Left ventricle myocardium inferior (tissue), 1 donor: Measurements from ENCODE around the gene SNN. TPM values are rescaled to one million over a fixed set of nuclear protein-coding genes. Genes with fewer than 3 reads are reported as not detected.

Experiments
- DNase-seq: peaks from one replicate; pipeline ENCODE4 v3.0.0-alpha.2; 2020
- H3K27ac ChIP-seq: fragments of 200-600 bp; replicated peaks from 2 replicates; pipeline ENCODE4 v1.8.0; 2021
- H3K27me3 ChIP-seq: fragments of 200-600 bp; 2 replicates; pipeline ENCODE4 v1.8.0; 2021; ENCODE audit warnings: low read depth
- H3K36me3 ChIP-seq: fragments of 200-600 bp; 2 replicates; pipeline ENCODE4 v1.8.0; 2021
- H3K4me1 ChIP-seq: fragments of 200-600 bp; 2 replicates; pipeline ENCODE4 v1.8.0; 2021
- H3K4me3 ChIP-seq: fragments of 200-600 bp; 2 replicates; pipeline ENCODE4 v1.8.0; 2021; ENCODE audit warnings: mild to moderate bottlenecking, moderate library complexity
- H3K9me3 ChIP-seq: fragments of 200-600 bp; replicated peaks from 2 replicates; pipeline ENCODE4 v1.8.0; 2021
- CTCF ChIP-seq: fragments of 200-600 bp; IDR thresholded peaks from 2 replicates; pipeline ENCODE4 v1.8.0; 2021; ENCODE audit warnings: antibody characterized with exemption, mild to moderate bottlenecking, borderline replicate concordance
- intact Hi-C: fragments of 100-400 bp; cut with micrococcal nuclease; formaldehyde crosslinking; loops from one replicate; pipeline ENCODE4 v1.11.0; 2022
- total RNA-seq: library from RNA; stranded (reverse); fragmentation: NEBNext Ultra II Directional; extraction: Animal tissue kit (Norgen Biotek cat#: 25700); gene quantifications from one replicate; pipeline ENCODE4 v1.2.1, GENCODE V29; 2021
- donor health status: DM: no; HTN: yes; CAD: no; lungs with severe emphysema.

SNN gene
- total RNA-seq, 1 donor from 2014 or later, result 28.2 TPM

- Histone ChIP-seq H3K27me3 (no peaks in the 10 kb centered on the region), H3K27ac (no peak overlapping the region), H3K4me3 (no peak overlapping the region), H3K36me3 (peaks cover 84% of the 10 kb centered on the region), H3K4me1 (peaks cover 47% of the 10 kb centered on the region), H3K9me3 (no peaks in the 10 kb centered on the region)
- no peak for DNase-seq
- no peak for TF ChIP-seq CTCF
- intact Hi-C loops, result no loop called here
Measured at GRCh38 chr16:11727796-11728543, 59.7 kb downstream of the SNN start.

Other genes with a start within 250 kb of the SNN start
- 55.6 TPM for gene LITAF, start 81.5 kb upstream of the SNN start, total RNA-seq
- gene TXNDC11, start 74.4 kb downstream of the SNN start, total RNA-seq, result 23.9 TPM
- gene ZC3H7A, start 128.8 kb downstream of the SNN start, total RNA-seq, result 25.6 TPM
- 117 TPM for gene RSL1D1, start 183.1 kb downstream of the SNN start, total RNA-seq
- gene GSPT1, start 247.5 kb downstream of the SNN start, total RNA-seq, result 82.3 TPM